NCI-H2081 (cell line): ENCODE results near the gene KRABD2.
"Not testable (repeated sequence)": the region's sequence is repeated elsewhere in the genome, so short reads cannot be mapped to it uniquely, and the experiment has no call there.

Experiments used
- DNase-seq, 2 experiments: peaks; one replicate each; lab custom pipeline; 2025; lab: John Stamatoyannopoulos, UW

KRABD2 gene

DNA sequence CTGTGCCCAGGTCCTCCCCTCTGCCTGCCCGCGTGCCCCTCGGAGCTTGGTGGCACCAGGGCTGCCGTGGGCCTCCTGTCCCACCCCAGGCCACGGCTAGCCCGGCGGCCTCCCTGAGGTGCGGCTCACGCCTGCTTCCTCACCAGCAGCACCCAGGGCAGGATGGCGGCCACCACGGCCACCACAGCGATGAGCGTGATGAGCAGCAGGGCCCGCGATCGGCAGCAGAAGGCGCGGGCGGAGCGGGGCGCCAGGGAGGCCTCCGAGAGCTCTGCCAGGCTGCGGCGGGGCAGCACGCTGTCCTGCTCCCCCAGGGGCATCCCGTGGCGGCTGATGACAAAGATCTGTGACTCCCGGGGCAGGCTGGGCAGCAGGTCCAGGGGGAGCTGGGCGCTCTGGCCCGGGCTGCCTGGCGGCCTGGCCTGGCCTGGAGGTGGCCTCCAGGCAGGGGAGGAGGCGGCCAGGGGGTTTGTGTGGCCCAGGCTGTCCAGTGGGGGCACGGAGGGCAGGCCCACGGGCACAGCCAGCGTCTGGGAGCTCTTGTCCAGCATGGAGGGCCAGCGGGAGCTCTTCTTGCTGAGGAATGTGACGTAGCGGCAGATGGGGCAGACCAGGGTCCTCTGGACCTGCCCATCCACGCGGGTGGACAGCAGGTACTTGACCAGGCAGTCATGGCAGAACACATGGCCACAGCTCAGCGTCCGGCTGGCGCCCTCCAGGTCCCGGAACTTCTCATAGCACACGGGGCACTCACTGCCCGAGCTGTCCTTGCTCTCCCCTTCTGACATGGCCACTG lies 16.4 kb upstream of the KRABD2 start:
- DNase-seq = no peak

DNA sequence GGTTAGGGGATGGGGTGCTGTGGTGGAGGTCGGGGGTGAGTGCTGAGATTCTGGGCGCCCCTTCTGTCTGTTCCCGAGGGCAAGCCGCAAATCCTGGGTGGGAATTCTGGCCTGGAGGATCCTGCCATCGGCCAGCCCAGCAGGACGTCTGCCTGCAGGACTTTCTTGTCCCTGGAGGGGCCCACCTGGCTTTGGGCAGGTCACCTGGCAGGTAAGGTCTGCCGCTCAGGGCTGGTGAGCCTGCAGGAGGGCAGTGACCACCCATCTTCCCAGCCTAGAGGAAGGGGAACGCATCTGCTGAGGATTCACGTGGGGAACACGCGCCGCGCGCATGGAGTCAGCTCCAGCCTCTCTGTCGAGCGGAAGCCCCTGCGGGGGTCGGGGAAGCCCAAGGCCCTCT lies 15.8 kb upstream of the KRABD2 start:
- DNase-seq = no peak

DNA sequence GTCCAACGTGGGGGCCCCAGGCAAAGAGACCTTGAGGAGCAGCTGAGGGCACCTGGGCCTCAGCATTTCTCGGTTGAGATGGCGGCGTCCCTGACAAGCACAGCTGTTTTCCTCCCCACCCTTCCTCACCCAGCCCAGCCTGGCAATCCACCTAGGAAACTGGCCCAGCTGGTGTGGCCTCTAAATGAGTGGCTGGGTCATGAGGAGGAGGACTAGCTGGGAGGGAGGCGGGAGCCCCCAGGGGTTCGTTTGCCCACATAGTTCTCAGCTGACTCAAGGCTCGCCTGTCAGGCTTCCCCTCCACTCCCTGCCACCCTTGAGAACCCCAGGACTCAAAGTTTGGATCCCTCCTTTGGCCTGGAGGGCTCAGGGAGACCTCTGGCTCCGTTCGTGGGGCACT lies 15.2 kb upstream of the KRABD2 start:
- no peak for DNase-seq

- no peak for DNase-seq
Observed at GRCh38 chr17:8387914-8388651, 11.6 kb upstream of the KRABD2 start.

GRCh38 chr17:8386841-8387240 lies 10.3 kb upstream of the KRABD2 start:
- DNase-seq = no peak

DNA sequence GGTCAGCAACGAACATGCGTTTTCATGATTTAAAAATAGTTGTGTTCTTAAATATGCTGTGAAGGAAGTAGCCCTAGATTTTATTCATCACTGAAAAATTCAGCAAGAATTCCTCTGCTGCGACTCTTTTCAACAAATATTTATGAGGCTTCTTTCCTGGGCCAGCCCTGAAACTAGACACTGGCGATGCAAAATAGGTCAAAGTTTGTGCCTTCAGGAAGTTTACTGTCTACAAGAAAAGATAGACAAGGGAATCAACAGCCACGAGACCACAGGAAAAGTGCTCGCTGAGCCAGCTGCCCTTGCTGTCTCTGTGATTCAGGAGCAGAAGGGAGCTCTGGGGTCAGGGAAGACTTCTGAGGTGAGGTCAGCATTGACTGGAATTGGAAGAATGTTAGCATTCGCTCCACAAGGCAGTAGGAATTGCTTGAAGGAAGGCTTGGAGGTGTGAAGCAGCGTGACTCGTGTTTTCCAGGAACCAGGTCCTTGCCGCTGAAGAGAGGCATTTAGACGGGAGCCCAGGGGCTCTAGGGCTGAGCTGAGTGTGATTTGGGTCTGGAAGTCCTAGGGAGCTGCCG lies 8.4 kb upstream of the KRABD2 start:
- no peak for DNase-seq

- DNase-seq = peak; percentile 95 to 96
Observed at GRCh38 chr17:8383143-8383822, 6.8 kb upstream of the KRABD2 start, which contains the start of gene RPL26. TSS of gene RPL26 (minus strand) at chr17:8383193. CDS start at chr17:8382310, 883 bp downstream.

GRCh38 chr17:8382880-8383142 lies 6.3 kb upstream of the KRABD2 start:
- DNase-seq = no peak

DNA sequence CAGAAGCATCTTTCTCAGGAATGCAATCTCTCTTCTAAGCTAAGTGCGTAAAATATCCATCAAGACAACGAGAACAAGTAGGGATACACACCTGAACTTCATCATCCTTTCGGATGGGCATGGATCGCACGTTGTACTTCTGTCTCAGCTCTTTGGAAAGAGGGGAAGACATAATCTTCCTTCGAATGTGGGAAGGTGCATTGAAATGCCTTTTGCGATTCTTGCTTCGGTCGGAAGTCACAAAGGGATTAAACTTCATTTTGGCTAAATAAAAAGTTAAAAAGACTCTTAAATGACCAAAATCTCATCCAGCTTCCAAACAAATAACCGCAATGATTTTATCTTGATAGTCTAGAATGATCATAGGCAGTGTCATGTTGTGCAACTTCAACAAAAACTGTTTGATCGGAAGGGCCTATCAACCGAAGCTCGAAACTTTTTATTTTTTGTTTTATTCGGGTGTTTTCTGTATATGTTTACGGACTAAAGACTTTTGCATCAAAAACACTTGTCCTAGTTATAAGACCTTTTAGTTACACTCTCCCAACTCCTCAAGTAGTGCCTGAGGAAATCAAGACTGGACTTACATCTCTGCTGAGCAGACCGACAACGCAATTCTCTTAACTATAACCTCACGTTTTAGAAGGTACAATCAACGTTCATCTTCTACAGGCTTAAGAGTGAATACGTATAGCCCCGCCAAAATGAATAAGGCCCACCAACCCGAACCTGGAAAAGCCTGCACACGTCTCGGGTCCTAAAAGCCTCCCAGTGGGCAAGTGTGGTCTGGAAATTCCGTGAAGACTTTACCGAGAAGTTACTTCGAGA lies 5.8 kb upstream of the KRABD2 start:
- no peak for DNase-seq

DNA sequence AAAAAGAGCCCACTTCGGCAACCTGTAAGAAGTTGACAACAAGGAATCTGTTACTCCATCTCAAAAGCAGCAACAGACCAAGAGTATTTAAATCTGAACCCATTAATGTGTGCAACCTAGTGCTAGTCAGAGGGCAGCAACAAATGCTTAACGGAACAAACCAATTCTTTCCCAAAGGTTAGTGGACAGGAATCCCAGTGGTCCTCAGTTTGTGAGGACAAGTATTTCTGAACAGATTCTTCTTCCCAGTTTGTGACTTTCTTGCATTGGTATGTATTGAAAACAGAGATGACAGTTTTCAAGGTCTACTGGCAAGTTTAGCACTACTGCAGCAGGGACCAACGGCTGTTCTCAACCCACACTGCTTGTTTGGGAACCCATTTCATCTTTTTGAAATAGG lies 3.5 kb upstream of the KRABD2 start:
- no peak for DNase-seq

DNA sequence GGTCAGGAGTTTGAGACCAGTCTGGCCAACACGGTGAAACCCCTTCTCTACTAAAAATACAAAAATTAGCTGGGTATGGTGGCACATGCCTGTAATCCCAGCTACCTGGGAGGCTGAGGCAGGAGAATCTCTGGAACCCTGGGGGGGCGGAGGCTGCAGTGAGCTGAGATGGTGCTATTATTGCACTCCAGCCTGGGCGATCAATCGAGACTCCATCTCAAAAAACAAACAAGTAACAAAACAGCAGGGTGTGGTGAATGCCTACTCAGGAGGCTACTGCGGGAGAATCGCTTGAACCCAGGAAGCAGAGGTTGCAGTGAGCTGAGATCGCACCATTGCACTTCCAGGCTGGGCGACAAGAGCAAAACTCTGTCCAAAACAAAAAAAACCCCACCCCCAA lies 1.6 kb upstream of the KRABD2 start:
- DNase-seq = not testable (repeated sequence)

GRCh38 chr17:8377422-8377821 lies 918 bp upstream of the KRABD2 start:
- DNase-seq = no peak

DNA sequence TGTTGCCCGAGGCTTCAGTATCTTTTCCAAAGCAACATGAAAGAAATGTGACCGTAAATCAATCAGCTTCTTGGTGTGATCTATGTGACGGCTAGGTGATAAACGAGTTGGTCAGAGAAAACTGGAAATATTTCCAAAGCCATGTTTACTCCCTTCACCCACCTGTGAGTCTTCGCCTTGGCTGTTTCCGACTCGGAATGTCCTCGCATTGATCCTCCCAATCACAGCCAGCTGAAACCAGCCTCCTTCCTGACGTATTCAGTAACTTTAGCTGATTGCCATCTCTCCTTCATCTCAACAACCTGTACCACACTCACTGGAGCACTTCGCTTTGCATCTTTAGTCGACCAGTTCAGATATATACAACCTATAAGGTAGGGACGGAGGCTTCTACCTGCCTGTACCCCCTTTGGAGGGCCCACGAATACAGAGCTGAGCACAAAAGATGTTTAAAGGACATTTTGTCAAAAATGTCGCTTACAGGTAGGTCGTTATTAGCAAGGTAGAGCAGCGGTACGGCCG lies 705 bp downstream of the KRABD2 start:
- DNase-seq = peak in 1 of 2 experiments; percentile 17

DNA sequence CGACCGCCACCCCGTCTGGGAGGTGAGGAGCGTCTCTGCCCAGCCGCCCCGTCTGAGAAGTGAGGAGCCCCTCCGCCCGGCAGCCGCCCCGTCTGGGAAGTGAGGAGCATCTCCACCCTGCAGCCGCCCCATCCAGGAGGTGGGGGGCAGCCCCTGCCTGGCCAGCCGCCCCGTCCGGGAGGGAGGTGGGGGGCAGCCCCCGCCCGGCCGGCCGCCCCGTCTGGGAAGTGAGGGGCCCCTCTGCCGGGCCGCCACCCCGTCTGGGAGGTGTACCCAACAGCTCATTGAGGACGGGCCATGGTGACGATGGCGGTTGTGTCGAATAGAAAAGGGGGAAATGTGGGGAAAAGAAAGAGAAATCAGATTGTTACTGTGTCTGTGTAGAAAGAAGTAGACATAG lies 2.6 kb downstream of the KRABD2 start:
- not testable (repeated sequence) for DNase-seq

GRCh38 chr17:8372422-8372821 lies 4.1 kb downstream of the KRABD2 start:
- DNase-seq = no peak

- no peak for DNase-seq
Observed at GRCh38 chr17:8371786-8372185, 4.7 kb downstream of the KRABD2 start.

- DNase-seq = no peak
Observed at GRCh38 chr17:8369944-8370343, 6.6 kb downstream of the KRABD2 start.

- DNase-seq = no peak
Observed at GRCh38 chr17:8368193-8368592, 8.3 kb downstream of the KRABD2 start.

DNA sequence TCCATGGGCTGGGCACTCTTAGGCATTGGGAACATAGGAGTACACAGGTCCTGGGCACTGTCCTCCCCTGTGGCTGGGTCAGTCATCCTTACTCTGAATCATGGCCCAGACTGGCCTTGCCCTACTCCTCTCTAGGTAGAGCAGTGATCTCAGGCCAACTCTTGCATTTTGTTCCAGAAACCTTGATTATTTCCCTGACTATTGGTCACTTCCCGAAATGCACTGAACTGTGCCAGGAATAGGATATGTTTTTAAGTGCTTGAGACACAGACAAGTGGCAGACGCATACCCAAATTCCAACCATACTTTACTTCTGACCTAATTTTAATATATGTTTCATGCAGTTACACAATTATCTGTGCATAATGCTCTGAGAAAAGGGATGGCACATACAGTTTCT lies 10.3 kb downstream of the KRABD2 start:
- no peak for DNase-seq

GRCh38 chr17:8365143-8365542 lies 11.4 kb downstream of the KRABD2 start:
- no peak for DNase-seq

DNA sequence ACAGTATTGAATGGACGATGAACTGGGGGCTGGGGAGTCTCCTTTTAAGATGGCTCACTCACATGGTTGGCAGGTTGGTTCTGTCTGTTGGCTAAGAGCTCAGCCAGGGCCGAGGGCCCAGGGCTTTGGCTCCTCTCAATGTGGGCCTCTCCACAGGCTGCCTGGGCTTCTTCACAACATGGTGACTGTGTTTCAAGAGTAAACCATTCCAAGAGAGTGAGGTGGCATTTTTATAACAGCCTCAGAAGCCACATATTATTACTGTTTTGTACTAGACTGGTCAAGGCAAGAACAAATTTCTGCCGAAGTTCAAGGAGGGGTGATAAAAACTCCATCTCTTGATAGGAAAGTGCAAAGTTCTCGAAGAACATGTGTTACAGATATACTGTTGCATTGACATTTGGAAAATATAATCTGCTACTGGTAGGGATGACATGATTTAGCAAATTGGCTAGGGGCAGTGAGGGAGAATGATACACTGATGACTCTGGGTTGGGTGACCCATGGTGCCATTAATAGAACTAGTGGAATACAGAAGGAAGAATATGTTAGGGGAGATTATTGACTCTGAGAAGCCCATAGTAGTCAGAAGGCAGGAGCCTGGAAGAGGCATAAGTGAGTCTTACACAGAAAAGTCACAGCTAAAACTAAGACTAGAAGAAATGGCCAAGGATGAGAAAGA lies 13.7 kb downstream of the KRABD2 start:
- no peak for DNase-seq
